GM23248 (cell line): Measurements from ENCODE around the gene ARHGEF25.

Experiments
- EZH2 ChIP-seq: fragments of 200-600 bp; sonication (generic); IDR thresholded peaks from 2 replicates; pipeline ENCODE4 v1.6.1; 2018; ENCODE audit warnings: antibody characterized with exemption, mild to moderate bottlenecking; ENCODE audit not compliant: insufficient read depth, poor library complexity, severe bottlenecking
- EZH2phosphoT487 ChIP-seq: fragments of 200-600 bp; sonication (generic); IDR thresholded peaks from 2 replicates; pipeline ENCODE4 v1.6.1; 2018; ENCODE audit warnings: antibody characterized with exemption, moderate library complexity, mild to moderate bottlenecking, low read depth; ENCODE audit not compliant: insufficient read depth

DNA sequence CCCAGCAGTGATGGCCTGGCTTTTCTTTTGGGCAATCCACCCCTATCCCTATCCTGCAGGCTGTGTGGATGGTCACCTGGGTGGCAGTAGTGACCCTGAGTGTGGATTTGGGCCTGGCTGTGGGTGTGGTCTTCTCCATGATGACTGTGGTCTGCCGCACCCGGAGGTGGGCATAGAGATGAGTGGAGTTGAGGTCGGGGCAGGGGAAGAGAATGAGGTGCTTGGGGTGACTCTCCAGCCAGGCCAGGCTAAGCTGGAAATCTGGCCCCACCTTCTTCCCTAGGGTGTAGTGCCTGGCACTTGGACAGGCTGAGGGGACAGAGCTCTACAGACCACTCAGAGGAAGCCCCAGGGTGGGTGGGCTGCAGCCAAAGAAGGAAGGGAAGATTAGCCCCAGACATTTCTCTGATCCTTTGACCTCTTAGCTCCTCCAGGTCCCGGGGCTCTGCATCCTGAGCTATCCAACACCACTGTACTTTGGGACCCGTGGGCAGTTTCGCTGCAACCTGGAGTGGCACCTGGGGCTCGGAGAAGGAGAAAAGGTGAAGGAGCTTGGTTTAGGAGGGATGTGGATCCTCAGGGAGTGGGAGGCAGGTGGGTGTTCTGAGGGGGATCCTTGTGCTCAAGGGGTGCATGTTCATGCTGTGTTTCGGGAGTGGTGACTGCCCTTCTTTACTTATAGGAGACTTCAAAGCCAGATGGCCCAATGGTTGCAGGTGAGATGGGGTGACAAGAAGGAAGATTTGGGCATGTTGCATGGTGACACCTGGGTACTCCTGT, 13.4 kb downstream of the ARHGEF25 start:
- TF ChIP-seq EZH2 (no peak), EZH2phosphoT487 (no peak)
